ENCODE measurements around the gene MMP17. TPM values are rescaled to one million over a fixed set of nuclear protein-coding genes. Genes with fewer than 3 reads are reported as not detected.

MMP17 gene
- total and polyA plus RNA-seq, 12 donors, result 0.28 to 3.7 (median 1.0) TPM; not detected in 1

DNA sequence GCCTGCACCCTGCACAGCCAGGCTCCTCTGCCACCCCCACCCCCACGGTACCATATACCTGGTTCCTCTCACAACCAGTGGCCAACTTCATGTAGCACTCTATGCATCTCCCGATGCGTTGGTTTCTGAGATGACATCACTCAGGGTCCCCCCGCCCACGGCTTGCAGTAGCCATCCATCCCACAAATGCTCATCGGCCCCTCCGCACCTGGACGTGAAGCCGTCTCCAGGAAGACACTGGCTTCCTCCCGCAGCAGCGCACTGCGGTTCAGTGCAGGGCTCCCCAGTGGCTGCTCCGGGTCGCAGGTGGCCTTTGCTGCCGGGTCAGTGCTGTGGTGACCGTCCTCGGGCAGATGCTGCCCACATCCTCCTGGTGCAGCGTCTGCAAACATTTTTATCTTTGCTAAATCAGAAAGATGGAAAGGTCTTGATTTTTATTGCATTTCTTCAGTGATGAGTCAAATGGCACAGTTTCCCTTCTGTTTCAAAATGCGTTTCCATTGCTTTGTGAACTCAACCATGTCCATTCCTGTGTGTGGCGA is 27.5 kb upstream of the MMP17 start:
- peaks cover 0 to 67% (median 33%) of the 10 kb centered on the region in 9 donors for H3K36me3 ChIP-seq
- no peak overlapping the region for H3K4me3 ChIP-seq
- ATAC-seq (no peak), DNase-seq (no peak)
- no peaks in the 10 kb centered on the region for H3K9me3 ChIP-seq
- H3K27ac ChIP-seq, result no peak overlapping the region
- no peaks in the 10 kb centered on the region for H3K27me3 ChIP-seq
- TF ChIP-seq, protein P1, sequence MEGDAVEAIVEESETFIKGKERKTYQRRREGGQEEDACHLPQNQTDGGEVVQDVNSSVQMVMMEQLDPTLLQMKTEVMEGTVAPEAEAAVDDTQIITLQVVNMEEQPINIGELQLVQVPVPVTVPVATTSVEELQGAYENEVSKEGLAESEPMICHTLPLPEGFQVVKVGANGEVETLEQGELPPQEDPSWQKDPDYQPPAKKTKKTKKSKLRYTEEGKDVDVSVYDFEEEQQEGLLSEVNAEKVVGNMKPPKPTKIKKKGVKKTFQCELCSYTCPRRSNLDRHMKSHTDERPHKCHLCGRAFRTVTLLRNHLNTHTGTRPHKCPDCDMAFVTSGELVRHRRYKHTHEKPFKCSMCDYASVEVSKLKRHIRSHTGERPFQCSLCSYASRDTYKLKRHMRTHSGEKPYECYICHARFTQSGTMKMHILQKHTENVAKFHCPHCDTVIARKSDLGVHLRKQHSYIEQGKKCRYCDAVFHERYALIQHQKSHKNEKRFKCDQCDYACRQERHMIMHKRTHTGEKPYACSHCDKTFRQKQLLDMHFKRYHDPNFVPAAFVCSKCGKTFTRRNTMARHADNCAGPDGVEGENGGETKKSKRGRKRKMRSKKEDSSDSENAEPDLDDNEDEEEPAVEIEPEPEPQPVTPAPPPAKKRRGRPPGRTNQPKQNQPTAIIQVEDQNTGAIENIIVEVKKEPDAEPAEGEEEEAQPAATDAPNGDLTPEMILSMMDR (IDR thresholded peaks at IDR 0.05), result no peak
- intact Hi-C loops (cut with DNase I), result no loop called here
- H3K4me1 ChIP-seq, result peaks cover 0 to 12% (median 0%) of the 10 kb centered on the region in 9 donors
- 91 to 92% methylated on average over 20 of the region's 20 CpGs for WGBS, 2 donors

DNA sequence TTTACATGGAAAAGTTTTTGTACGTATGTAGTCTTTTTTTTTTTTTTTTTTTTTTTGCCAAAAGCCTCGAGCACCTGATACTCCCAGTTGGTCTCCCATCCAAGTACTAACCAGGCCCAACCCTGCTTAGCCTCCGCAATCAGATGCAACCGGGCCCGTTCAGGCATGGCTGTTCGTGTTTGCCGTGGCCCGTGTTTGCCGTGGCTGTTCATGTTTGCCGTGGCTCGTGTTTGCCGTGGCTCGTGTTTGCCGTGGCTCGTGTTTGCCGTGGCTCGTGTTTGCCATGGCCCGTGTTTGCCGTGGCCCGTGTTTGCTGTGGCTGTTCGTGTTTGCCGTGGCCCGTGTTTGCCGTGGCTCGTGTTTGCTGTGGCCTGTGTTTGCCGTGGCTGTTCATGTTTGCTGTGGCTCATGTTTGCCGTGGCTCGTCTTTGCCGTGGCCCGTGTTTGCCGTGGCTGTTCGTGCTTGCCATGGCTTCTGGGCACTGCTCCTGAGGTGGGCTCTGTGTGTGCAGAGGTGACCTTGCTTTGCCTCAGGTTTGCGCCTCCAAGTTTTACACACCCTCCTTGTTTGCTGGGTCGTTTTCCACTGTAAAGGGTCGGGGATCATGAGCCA is 26.8 kb upstream of the MMP17 start:
- no peak overlapping the region for H3K27ac ChIP-seq
- WGBS, 2 donors, result 79 to 83% methylated on average over 32 of the region's 35 CpGs
- no peaks in the 10 kb centered on the region for H3K27me3 ChIP-seq
- H3K36me3 ChIP-seq, result peaks cover 0 to 62% (median 33%) of the 10 kb centered on the region in 9 donors
- TF ChIP-seq, protein P1 (IDR thresholded peaks at IDR 0.05), result no peak
- ATAC-seq (no peak), DNase-seq (no peak)
- no peaks in the 10 kb centered on the region for H3K9me3 ChIP-seq
- intact Hi-C loops (cut with DNase I), result no loop called here
- H3K4me1 ChIP-seq, result peaks cover 0 to 12% (median 0%) of the 10 kb centered on the region in 9 donors
- no peak overlapping the region for H3K4me3 ChIP-seq

GRCh38 chr12:131803961-131804521 is 24.2 kb upstream of the MMP17 start:
- no peak for DNase-seq
- Histone ChIP-seq H3K36me3 (peaks cover 0 to 36% (median 16%) of the 10 kb centered on the region in 9 donors), H3K27me3 (no peaks in the 10 kb centered on the region), H3K4me1 (peaks cover 0 to 12% (median 0%) of the 10 kb centered on the region in 9 donors), H3K9me3 (no peaks in the 10 kb centered on the region), H3K27ac (peak overlapping the region in 1 of 10 donors; percentile 18), H3K4me3 (no peak overlapping the region)
- ATAC-seq, result no peak
- TF ChIP-seq, protein P1 (IDR thresholded peaks at IDR 0.05), result no peak
- intact Hi-C loops (cut with DNase I), result no loop called here
- WGBS, 2 donors, result 37 to 43% methylated on average over 11 of the region's 11 CpGs

DNA sequence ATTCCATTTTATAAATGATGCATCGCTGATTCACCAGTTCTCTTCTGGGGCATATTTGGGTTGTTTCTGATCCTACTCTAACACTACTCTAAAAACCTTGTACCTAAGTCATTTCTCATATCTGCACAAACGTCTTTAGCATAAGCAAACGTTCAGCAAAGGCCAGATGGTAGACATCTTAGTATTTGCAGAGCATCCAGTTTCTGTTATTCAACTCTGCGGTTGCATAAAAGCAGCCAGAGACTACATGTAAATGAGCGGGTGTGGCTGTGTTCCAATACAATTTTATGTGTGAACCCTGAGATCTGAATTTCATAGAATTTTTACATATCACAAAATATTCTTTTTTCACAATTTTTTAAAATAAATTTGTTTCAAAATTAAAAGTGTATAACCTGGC is 22.8 kb upstream of the MMP17 start:
- intact Hi-C loops (cut with DNase I), result no loop called here
- H3K4me1 ChIP-seq, result peaks cover 0 to 12% (median 0%) of the 10 kb centered on the region in 9 donors

More for the DNA sequence above, 22.8 kb upstream of the MMP17 start:
- H3K9me3 ChIP-seq, result no peaks in the 10 kb centered on the region
- no peaks in the 10 kb centered on the region for H3K27me3 ChIP-seq
- TF ChIP-seq, protein P1 (IDR thresholded peaks at IDR 0.05), result no peak
- peaks cover 0 to 22% (median 7%) of the 10 kb centered on the region in 9 donors for H3K36me3 ChIP-seq
- no peak overlapping the region for H3K27ac ChIP-seq
- no peak overlapping the region for H3K4me3 ChIP-seq
- ATAC-seq, result no peak
- DNase-seq, result no peak
- 73 to 84% methylated on average over 5 of the region's 5 CpGs for WGBS, 2 donors

Data from heart right ventricle (tissue), 16 donors.